Measurements from ENCODE around the gene ZNF674. TPM values are rescaled to one million over a fixed set of nuclear protein-coding genes. Genes with fewer than 3 reads are reported as not detected.
"Not testable (repeated sequence)": the region's sequence is repeated elsewhere in the genome, so short reads cannot be mapped to it uniquely, and the experiment has no call there.

Gene ZNF674
- polyA plus RNA-seq, 3 donors = 5.8 to 7.6 (median 7.3) TPM

GRCh38 chrX:46477435-46477834, 67.8 kb downstream of the ZNF674 start:
- DNase-seq = no peak

DNA sequence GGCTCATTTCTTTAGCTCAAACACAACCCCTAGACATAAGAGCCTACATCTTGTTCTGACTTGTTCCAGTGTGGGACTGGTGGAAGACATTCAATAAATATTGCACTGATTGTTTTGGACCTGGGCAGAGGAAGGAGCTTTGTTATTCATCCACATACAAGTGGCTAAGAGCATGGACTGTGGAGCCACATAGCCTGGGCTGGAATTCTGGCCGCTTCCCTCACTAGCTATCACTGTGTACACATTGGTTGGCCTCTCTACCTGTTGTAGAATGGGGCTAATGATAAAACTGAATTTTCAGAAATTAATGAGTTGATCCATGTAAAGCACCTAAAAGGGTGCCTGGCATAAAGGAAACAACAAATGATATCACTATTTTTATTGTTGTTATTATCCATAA, 80.0 kb downstream of the ZNF674 start:
- DNase-seq = no peak

- DNase-seq = no peak
These were observed 81.5 kb downstream of the ZNF674 start for GRCh38 chrX:46463682-46464081.

- no peak for DNase-seq
These were observed 83.5 kb downstream of the ZNF674 start for GRCh38 chrX:46461660-46462191.

DNA sequence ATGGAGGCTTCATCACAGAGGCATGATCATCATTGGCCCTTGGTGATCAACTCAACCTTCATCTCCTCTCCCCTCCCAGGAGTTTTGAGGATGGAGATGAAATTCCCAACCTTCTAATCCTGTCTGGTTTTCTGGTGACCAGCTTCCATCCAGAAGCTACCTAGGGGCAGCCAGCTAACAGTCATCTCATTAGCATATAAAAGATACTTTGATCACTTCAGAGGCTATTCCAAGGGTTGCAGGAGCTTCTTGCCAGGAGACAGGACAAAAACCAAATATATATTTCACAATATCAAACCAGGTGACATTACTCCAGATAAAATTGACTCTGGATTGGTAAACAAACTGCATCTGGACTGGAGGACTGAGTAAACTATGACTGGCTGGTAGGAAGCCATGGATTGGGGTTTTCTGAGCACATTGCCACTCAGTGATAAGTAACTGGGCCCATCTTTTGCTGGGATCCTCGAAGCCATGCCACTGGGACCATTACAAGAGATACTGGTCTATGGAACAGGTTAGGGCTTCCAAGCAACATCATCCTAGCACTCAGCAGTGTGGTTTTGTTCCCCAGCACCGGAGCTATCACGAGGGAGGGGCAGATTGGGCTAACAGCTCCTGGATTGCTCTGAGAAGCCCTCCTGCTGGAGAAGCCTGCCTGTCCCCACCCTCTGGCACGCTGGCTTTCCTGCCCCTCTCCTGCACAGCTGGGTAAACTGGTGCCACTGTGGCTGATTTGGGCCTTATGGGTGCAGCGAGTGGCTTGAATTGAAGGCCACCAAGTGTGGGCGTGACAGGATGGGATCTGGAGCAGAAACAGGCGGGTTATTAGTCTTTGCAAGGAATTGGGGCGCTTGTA, 84.2 kb downstream of the ZNF674 start:
- not testable (repeated sequence) for DNase-seq

GRCh38 chrX:46459603-46460002, 85.6 kb downstream of the ZNF674 start:
- DNase-seq = no peak

GRCh38 chrX:46456125-46456922, 88.9 kb downstream of the ZNF674 start:
- DNase-seq = no peak

Other genes starting within 250 kb of the ZNF674 start
- gene CHST7, start 28.3 kb upstream of the ZNF674 start, polyA plus RNA-seq (ENCODE audit: insufficient read length in 3 of 3) = 1 to 10 TPM; 2.2 to 3.0 (median 2.4) TPM
- 1 to 10 TPM; 4.0 to 4.8 (median 4.2) TPM for gene SLC9A7, start 213.7 kb upstream of the ZNF674 start, polyA plus RNA-seq (ENCODE audit: insufficient read length in 3 of 3)